Activated naive CD4-positive, alpha-beta T cell treated with anti-CD3 and anti-CD28 coated beads, Interleukin-2, amount 50 U/mL, for 72 hours (primary cell): Measurements from ENCODE around the gene PSME2. TPM values are rescaled to one million over a fixed set of nuclear protein-coding genes. Genes with fewer than 3 reads are reported as not detected.

Experiments
- ATAC-seq, 2 donors: fragments of 150-1000 bp; cut with Tn5 transposase; 2 replicates each; pipeline ENCODE4 v1.10.0; 2021; ENCODE audit warnings: mild to moderate bottlenecking in 2 of 2, moderate library complexity in 2 of 2
- DNase-seq, 2 donors: peaks; one replicate each; pipeline ENCODE4 v3.0.0; 2021 to 2022; ENCODE audit warnings: low spot score in 2 of 2
- H3K27ac Mint-ChIP-seq, 2 donors: one replicate each; pipeline ENCODE4 v1.8.0; 2022; ENCODE audit warnings: mild to moderate bottlenecking in 2 of 2, mixed read lengths in 2 of 2
- H3K36me3 Mint-ChIP-seq, 2 donors: one replicate each; pipeline ENCODE4 v1.8.0; 2022; ENCODE audit warnings: mixed read lengths in 2 of 2
- H3K9me3 Mint-ChIP-seq, 2 donors: one replicate each; pipeline ENCODE4 v1.8.0; 2022; ENCODE audit warnings: mixed read lengths in 2 of 2
- total RNA-seq, 2 donors: library from RNA; stranded (reverse); gene quantifications; one replicate each; pipeline ENCODE4 v1.2.3, GENCODE V29; 2022

The PSME2 gene
- total RNA-seq, 2 donors from 2014 or later: 452 to 507 TPM

GRCh38 chr14:24145690-24146452 lies 539 bp downstream of the PSME2 start:
- DNase-seq (no peak), ATAC-seq (no peak)
- H3K27ac Mint-ChIP-seq: peak overlapping the region; percentile 96 to 99
- H3K9me3 Mint-ChIP-seq: no peaks in the 10 kb centered on the region
- H3K36me3 Mint-ChIP-seq: peaks cover 61 to 68% of the 10 kb centered on the region in 2 donors

- Mint-ChIP-seq H3K9me3 (no peaks in the 10 kb centered on the region), H3K27ac (peak overlapping the region; percentile 77 to 96), H3K36me3 (peaks cover 62 to 67% of the 10 kb centered on the region in 2 donors)
- ATAC-seq (no peak), DNase-seq (no peak)
These were observed 1.2 kb downstream of the PSME2 start for GRCh38 chr14:24145219-24145618.

- peaks cover 67 to 69% of the 10 kb centered on the region in 2 donors for H3K36me3 Mint-ChIP-seq
These were observed 2.0 kb downstream of the PSME2 start for GRCh38 chr14:24144451-24144850.

GRCh38 chr14:24143511-24143910 lies 2.9 kb downstream of the PSME2 start:
- H3K27ac Mint-ChIP-seq: peak overlapping the region in 1 of 2 donors; percentile 27
- H3K36me3 Mint-ChIP-seq: peaks cover 69% of the 10 kb centered on the region in 2 donors
- no peak for DNase-seq
- H3K9me3 Mint-ChIP-seq: no peaks in the 10 kb centered on the region
- no peak for ATAC-seq

More at GRCh38 chr14:24144451-24144850, 2.0 kb downstream of the PSME2 start:
- Mint-ChIP-seq H3K9me3 (no peaks in the 10 kb centered on the region), H3K27ac (peak overlapping the region; percentile 27 to 65)
- ATAC-seq: no peak
- DNase-seq: no peak

- Mint-ChIP-seq H3K27ac (peak within 1 kb of the TSS; percentile 78 to 90), H3K36me3 (peaks cover 71 to 76% of the 10 kb centered on the region in 2 donors), H3K9me3 (no peaks in the 10 kb centered on the region)
- peak; percentile 87 to 89 for ATAC-seq
- DNase-seq: peak; percentile 99 to 100
These were observed 5.1 kb downstream of the PSME2 start, which contains the start of gene EMC9 for GRCh38 chr14:24141097-24141880. EMC9 (minus strand) TSS chr14:24141591; CDS start chr14:24141304, 287 bp downstream.

GRCh38 chr14:24139272-24139934 lies 7.0 kb downstream of the PSME2 start:
- peak in 1 of 2 donors; percentile 40 for DNase-seq

GRCh38 chr14:24138396-24139271 lies 7.8 kb downstream of the PSME2 start:
- ATAC-seq (no peak), DNase-seq (no peak)
- Mint-ChIP-seq H3K9me3 (no peaks in the 10 kb centered on the region), H3K36me3 (peaks cover 47 to 52% of the 10 kb centered on the region in 2 donors), H3K27ac (peak overlapping the region; percentile 47 to 77)

More at GRCh38 chr14:24139272-24139934, 7.0 kb downstream of the PSME2 start:
- H3K36me3 Mint-ChIP-seq: peaks cover 52 to 57% of the 10 kb centered on the region in 2 donors
- H3K27ac Mint-ChIP-seq: peak overlapping the region; percentile 47 to 48
- ATAC-seq: no peak
- no peaks in the 10 kb centered on the region for H3K9me3 Mint-ChIP-seq

GRCh38 chr14:24137529-24138395 lies 8.6 kb downstream of the PSME2 start:
- Mint-ChIP-seq H3K9me3 (no peaks in the 10 kb centered on the region), H3K36me3 (peaks cover 41 to 44% of the 10 kb centered on the region in 2 donors), H3K27ac (peak overlapping the region; percentile 38 to 76)
- DNase-seq (no peak), ATAC-seq (no peak)

- Mint-ChIP-seq H3K36me3 (peaks cover 32 to 40% of the 10 kb centered on the region in 2 donors), H3K27ac (peak overlapping the region; percentile 76 to 97), H3K9me3 (no peaks in the 10 kb centered on the region)
- ATAC-seq (no peak), DNase-seq (no peak)
These were observed 9.5 kb downstream of the PSME2 start for GRCh38 chr14:24136684-24137528.

- peak within 1 kb of the TSS; percentile 76 to 97 for H3K27ac Mint-ChIP-seq
- H3K9me3 Mint-ChIP-seq: no peaks in the 10 kb centered on the region
- H3K36me3 Mint-ChIP-seq: peaks cover 31 to 37% of the 10 kb centered on the region in 2 donors
- DNase-seq: peak; percentile 92 to 94
- peak; percentile 91 to 96 for ATAC-seq
These were observed 10.4 kb downstream of the PSME2 start, which contains the start of gene PSME1 for GRCh38 chr14:24135834-24136683. PSME1 (plus strand) TSS chr14:24136194; CDS start chr14:24136263, 69 bp downstream.

- Mint-ChIP-seq H3K9me3 (no peaks in the 10 kb centered on the region), H3K36me3 (peaks cover 31 to 32% of the 10 kb centered on the region in 2 donors), H3K27ac (peak overlapping the region; percentile 76 to 92)
- DNase-seq (peak in 1 of 2 donors; percentile 21), ATAC-seq (peak; percentile 5 to 14)
These were observed 10.9 kb downstream of the PSME2 start for GRCh38 chr14:24135584-24135833.

GRCh38 chr14:24133735-24134134 lies 12.7 kb downstream of the PSME2 start:
- Mint-ChIP-seq H3K9me3 (no peaks in the 10 kb centered on the region), H3K27ac (no peak overlapping the region), H3K36me3 (peaks cover 19 to 20% of the 10 kb centered on the region in 2 donors)
- no peak for ATAC-seq
- DNase-seq: no peak

GRCh38 chr14:24132976-24133375 lies 13.4 kb downstream of the PSME2 start:
- H3K36me3 Mint-ChIP-seq: peaks cover 12% of the 10 kb centered on the region in 2 donors
- ATAC-seq (no peak), DNase-seq (no peak)
- peak overlapping the region; percentile 84 to 92 for H3K27ac Mint-ChIP-seq
- no peaks in the 10 kb centered on the region for H3K9me3 Mint-ChIP-seq
